C4-2B (cell line): ENCODE measurements around the gene IL17A.

Source experiments
- CTCF ChIP-seq: fragments of 450-650 bp; conservative IDR thresholded peaks from 2 replicates; pipeline ENCODE4 v1.5.1; 2017; ENCODE audit warnings: mild to moderate bottlenecking
- ZFX ChIP-seq: fragments of 450-650 bp; IDR thresholded peaks from 2 replicates; pipeline ENCODE4 v1.6.1; 2017

DNA sequence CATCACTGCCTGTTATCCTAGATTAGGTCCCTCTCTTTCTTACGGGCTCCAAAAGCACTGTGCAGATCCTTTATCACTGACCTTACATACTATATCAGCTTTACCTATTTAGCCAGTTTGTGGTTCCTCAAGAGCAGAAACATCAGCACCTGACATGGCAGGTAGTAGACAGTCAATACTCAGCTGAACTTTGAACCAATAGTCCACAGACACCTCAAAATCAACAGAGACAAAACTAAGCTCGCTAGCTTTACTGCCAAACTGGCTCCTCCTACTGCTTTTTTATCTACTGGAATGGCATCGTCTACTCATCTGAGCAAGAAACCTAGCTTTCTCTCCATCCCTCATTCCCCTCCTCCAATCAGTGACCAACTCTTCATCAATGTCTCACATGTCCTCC is 5.6 kb downstream of the IL17A start:
- TF ChIP-seq CTCF (no peak), ZFX (no peak)
